Measurements from ENCODE around the gene ELOB.
A peak's percentile ranks its signal among the peaks of the same experiment; 100 is the strongest.

ELOB gene

DNA sequence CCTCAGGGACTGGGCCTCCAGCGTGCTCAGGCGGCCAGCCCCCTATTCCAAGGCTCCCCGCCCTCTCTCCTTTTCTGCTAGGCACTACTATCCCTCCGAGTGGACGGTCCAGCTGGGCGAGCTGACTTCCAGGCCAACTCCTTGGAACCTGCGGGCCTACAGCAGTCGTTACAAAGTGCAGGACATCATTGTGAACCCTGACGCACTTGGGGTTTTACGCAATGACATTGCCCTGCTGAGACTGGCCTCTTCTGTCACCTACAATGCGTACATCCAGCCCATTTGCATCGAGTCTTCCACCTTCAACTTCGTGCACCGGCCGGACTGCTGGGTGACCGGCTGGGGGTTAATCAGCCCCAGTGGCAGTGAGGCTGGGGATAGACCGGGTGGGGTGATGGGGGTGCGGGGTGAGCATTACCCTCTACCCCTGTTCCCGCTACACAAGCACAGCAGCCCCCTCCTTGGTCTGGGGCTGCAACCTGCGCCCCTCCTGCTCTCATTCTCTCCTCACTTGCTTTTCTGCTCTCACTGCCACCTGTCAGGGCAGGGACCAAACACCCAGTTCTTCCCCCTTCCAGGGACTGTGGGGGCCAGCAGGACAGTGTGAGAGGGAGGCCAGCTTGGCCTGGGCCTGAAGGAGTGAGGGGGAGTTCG lies 22.3 kb upstream of the ELOB start:
- H3K9ac ChIP-seq: no peak overlapping the region
- no peaks in the 10 kb centered on the region for H4K20me1 ChIP-seq
- H3K4me1 ChIP-seq: peaks cover 0 to 18% (median 0%) of the 10 kb centered on the region in 10 experiments; a peak in 8 of 20 replicates
- no peak for TF ChIP-seq Cebpa-rat (IDR thresholded peaks at IDR 0.05)
- no peak overlapping the region for H3K27ac ChIP-seq
- H3K4me3 ChIP-seq: no peak overlapping the region
- peaks cover 8 to 18% (median 13%) of the 10 kb centered on the region in 11 experiments for H3K9me3 ChIP-seq (replicated peaks in 1 of 11)
- peak overlapping the region in 1 of 11 experiments; percentile 1; a peak in 1 of 22 replicates for H3K4me2 ChIP-seq
- H3K27me3 ChIP-seq: no peaks in the 10 kb centered on the region
- H3K36me3 ChIP-seq: no peaks in the 10 kb centered on the region; a peak in 1 of 22 replicates

DNA sequence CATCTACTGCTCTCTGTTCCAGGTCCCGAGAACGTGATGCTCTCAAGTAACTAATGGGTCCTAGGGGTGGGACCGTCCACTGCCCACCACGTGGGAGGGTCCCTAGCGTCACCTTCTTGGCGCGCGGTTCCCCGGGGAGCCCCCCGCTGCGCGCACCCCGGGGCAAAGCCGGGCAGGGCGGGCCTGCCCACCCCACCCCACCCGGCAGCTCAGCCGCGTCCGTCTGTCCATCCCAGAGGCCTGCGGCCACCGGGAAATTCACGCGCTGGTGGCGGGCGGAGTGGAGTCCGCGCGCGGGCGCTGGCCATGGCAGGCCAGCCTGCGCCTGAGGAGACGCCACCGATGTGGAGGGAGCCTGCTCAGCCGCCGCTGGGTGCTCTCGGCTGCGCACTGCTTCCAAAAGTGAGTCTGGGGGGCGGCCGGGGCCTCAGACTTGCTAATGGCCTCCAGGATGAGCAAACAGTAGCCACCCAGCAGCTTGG lies 21.7 kb upstream of the ELOB start:
- no peaks in the 10 kb centered on the region for H3K27me3 ChIP-seq
- no peaks in the 10 kb centered on the region for H4K20me1 ChIP-seq
- no peak for TF ChIP-seq Cebpa-rat (IDR thresholded peaks at IDR 0.05)
- no peak overlapping the region for H3K27ac ChIP-seq
- no peak overlapping the region for H3K9ac ChIP-seq
- H3K4me1 ChIP-seq: peaks cover 0 to 23% (median 0%) of the 10 kb centered on the region in 10 experiments; a peak in 9 of 20 replicates
- no peak overlapping the region for H3K4me3 ChIP-seq
- H3K9me3 ChIP-seq (replicated peaks in 1 of 11): peaks cover 2 to 12% (median 8%) of the 10 kb centered on the region in 11 experiments; a peak in 19 of 22 replicates
- H3K4me2 ChIP-seq: no peak overlapping the region
- no peaks in the 10 kb centered on the region for H3K36me3 ChIP-seq

DNA sequence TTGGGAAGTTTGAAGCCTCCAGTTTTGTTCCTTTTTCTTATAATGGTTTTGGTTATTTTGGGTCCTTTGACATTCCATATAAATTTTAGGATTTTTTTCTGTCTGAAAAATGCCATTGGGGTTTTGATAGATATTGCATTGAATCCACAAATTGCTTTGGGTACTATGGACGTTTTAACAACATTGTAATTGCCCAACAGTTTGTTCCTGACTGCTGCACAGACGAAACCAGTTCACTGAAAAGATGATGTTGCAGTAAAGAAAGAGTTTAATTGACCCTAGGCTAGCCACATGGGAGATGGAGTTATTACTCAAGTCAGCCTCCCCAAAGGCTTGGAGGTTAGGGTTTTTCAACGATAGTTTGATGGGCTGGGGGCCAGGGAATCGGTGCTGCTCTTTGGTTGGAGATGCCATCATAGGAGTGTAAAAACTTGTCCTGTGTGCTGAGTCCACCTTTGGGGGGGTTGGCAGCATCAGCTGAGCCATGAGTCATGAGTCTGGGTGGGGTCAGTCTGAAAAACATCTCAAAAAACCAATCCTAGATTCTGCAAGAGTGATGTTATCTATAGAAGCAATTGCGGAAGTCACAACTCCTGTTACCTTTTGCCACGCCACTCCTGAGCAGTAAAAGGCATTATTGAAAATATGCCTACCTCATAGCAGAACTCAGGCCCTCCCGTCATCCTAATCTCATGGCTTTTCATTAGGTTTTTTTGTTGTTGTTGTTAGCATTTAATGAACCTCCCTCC lies 18.5 kb upstream of the ELOB start:
- Histone ChIP-seq H3K36me3 (no peaks in the 10 kb centered on the region), H3K27me3 (no peaks in the 10 kb centered on the region), H3K9me3 (replicated peaks in 1 of 11) (peaks cover 0 to 5% (median 0%) of the 10 kb centered on the region in 11 experiments; a peak in 1 of 22 replicates), H3K4me2 (peak overlapping the region in 3 of 11 experiments; percentile 8 to 40 (median 25); a peak in 5 of 22 replicates), H3K4me1 (peaks cover 0 to 33% (median 0%) of the 10 kb centered on the region in 10 experiments; a peak in 10 of 20 replicates), H3K27ac (peak overlapping the region in 2 of 11 experiments; percentile 27 to 49; a peak in 3 of 22 replicates), H4K20me1 (no peaks in the 10 kb centered on the region), H3K9ac (no peak overlapping the region), H3K4me3 (no peak overlapping the region)
- no peak for TF ChIP-seq Cebpa-rat (IDR thresholded peaks at IDR 0.05)

DNA sequence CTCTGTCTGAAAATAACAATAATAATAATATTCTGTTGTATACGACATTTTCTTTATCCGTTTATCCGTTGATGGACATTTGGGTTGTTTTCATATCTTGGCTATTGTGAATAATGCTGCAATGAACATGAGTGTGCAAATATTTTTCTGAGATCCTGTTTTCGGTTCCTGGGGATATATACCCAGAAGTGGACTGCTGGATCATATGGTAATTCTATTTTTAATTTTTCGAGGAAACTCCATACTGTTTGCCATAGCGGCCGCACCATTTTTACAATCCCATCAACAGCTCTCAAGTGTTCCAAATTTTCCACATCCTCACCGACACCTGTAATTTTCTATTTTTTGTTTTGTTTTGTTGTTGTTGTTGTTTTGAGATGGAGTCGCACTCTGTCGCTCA lies 15.9 kb upstream of the ELOB start:
- H3K27ac ChIP-seq: no peak overlapping the region; a peak in 1 of 22 replicates
- H3K27me3 ChIP-seq: peaks cover 0 to 2% (median 0%) of the 10 kb centered on the region in 11 experiments; a peak in 2 of 22 replicates
- H3K9me3 ChIP-seq (replicated peaks in 1 of 11): peaks cover 0 to 5% (median 0%) of the 10 kb centered on the region in 11 experiments; a peak in 1 of 22 replicates
- no peak overlapping the region for H3K9ac ChIP-seq
- no peak overlapping the region for H3K4me3 ChIP-seq
- TF ChIP-seq Cebpa-rat (IDR thresholded peaks at IDR 0.05): no peak
- H3K4me1 ChIP-seq: peaks cover 0 to 33% (median 1%) of the 10 kb centered on the region in 10 experiments; a peak in 11 of 20 replicates
- H3K36me3 ChIP-seq: no peaks in the 10 kb centered on the region
- no peaks in the 10 kb centered on the region for H4K20me1 ChIP-seq
- H3K4me2 ChIP-seq: no peak overlapping the region

DNA sequence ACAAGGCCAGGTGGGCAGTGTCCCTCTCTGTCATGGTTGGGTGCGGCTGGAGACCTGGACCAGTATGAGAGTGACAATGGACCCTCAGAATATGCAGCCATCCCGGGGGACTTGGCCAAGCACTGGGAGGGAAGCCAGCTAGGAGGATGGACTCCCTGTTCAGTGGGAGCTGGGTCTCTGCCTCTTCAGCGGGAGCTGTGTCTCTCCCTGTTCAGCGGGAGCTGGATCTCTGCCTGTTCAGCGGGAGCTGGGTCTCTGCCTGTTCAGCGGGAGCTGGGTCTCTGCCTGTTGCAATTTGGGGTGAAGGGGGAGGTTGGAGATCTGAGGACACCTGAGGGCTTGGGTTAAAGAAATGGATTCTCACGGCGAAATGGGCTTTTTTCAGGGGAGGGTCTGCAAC lies 14.1 kb upstream of the ELOB start:
- H3K4me2 ChIP-seq: no peak overlapping the region
- peaks cover 0 to 31% (median 3%) of the 10 kb centered on the region in 10 experiments; a peak in 12 of 20 replicates for H3K4me1 ChIP-seq
- no peaks in the 10 kb centered on the region for H3K9me3 ChIP-seq (replicated peaks in 1 of 11)
- peaks cover 3 to 9% (median 5%) of the 10 kb centered on the region in 11 experiments; a peak in 21 of 22 replicates for H3K27me3 ChIP-seq
- no peak overlapping the region for H3K4me3 ChIP-seq
- H3K36me3 ChIP-seq: no peaks in the 10 kb centered on the region
- H3K27ac ChIP-seq: no peak overlapping the region
- no peak overlapping the region for H3K9ac ChIP-seq
- TF ChIP-seq Cebpa-rat (IDR thresholded peaks at IDR 0.05): no peak
- H4K20me1 ChIP-seq: no peaks in the 10 kb centered on the region

DNA sequence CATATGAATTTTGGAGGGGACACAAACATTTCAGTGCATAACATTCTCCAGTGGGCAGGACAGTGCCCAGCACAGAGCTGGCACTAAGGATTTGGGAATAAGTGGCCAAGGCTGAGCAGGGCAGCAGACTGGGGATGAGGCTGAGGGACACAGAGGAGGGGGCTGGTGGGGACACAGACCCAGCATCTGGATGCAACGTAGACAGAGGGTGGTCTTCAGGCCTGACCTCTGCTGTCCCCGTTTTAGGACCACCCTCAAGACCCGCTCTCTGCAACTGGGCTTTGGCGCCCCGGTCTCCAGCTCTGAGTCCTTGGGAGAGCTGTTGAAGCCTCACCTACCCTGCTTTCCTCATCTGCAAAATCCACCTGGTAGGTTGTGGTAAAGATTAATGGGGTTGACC lies 13.6 kb upstream of the ELOB start:
- H3K9ac ChIP-seq: no peak overlapping the region
- H3K27me3 ChIP-seq: peaks cover 9 to 14% (median 10%) of the 10 kb centered on the region in 11 experiments
- 0 out of 22 replicates have a peak, but pooled peaks cover 0 to 2% (median 0%) of the 10 kb centered on the region in 11 experiments for H4K20me1 ChIP-seq
- no peak for TF ChIP-seq Cebpa-rat (IDR thresholded peaks at IDR 0.05)
- peaks cover 0 to 26% (median 3%) of the 10 kb centered on the region in 10 experiments; a peak in 12 of 20 replicates for H3K4me1 ChIP-seq
- H3K4me2 ChIP-seq: no peak overlapping the region
- no peaks in the 10 kb centered on the region for H3K36me3 ChIP-seq
- H3K9me3 ChIP-seq (replicated peaks in 1 of 11): no peaks in the 10 kb centered on the region
- no peak overlapping the region for H3K27ac ChIP-seq
- no peak overlapping the region for H3K4me3 ChIP-seq

DNA sequence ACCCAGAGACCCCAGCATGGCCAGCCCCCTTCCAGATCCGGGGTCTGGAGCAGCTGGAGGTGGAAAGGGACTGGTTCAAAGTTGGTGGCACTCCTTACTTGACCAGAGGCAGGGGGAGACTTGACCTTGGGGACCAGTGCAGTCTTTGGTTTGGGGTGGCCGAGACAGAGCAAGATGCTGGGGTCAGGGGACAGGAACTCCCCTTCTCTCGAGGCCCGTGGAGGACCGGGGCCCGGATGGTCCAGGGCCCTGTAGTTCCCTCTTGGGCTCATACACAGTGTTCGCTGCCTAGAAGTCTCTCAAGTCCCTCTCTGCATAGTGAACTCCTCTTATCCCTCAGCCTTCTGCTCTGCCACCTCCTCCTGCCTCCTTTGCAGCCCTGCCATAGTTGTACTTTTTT lies 10.9 kb upstream of the ELOB start:
- Histone ChIP-seq H3K4me1 (peaks cover 0 to 8% (median 6%) of the 10 kb centered on the region in 10 experiments; a peak in 11 of 20 replicates), H3K9me3 (replicated peaks in 1 of 11) (no peaks in the 10 kb centered on the region), H3K36me3 (no peaks in the 10 kb centered on the region), H3K4me2 (no peak overlapping the region), H4K20me1 (0 out of 22 replicates have a peak, but pooled peaks cover 0 to 2% (median 0%) of the 10 kb centered on the region in 11 experiments), H3K27ac (no peak overlapping the region), H3K9ac (no peak overlapping the region), H3K27me3 (peaks cover 21 to 33% (median 28%) of the 10 kb centered on the region in 11 experiments), H3K4me3 (no peak overlapping the region)
- no peak for TF ChIP-seq Cebpa-rat (IDR thresholded peaks at IDR 0.05)

DNA sequence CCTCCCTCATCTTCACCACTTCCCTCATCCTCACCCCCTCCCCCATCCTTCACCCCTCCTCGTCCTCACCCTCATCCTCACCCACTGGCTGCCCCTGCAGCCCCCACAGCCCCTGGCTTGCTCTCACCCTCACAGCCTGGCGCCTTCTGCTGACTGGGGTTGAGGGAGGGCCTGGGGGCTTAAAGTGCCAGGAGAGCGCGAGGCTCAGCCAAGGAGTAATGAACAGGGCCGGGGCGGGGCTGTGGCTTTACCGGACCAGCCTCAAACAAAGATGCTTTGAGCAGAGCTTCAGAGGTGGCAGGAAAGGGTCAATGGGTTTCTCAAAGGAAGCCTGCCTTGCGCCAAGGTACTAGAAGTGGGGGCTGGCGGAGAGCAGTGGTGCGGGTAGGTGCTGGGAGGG lies 10.3 kb upstream of the ELOB start, which contains the start of gene PRSS33:
PRSS33 (minus strand) TSS at position 155 of the 400 bp plus-strand sequence. CDS start 1,013 bp downstream, outside the sequence.
- peaks cover 21 to 33% (median 28%) of the 10 kb centered on the region in 11 experiments for H3K27me3 ChIP-seq
- H3K4me3 ChIP-seq: no peak within 1 kb of the TSS
- no peaks in the 10 kb centered on the region for H3K9me3 ChIP-seq (replicated peaks in 1 of 11)
- no peak within 1 kb of the TSS for H3K27ac ChIP-seq
- H3K9ac ChIP-seq: no peak within 1 kb of the TSS
- no peak within 1 kb of the TSS for H3K4me2 ChIP-seq
- H3K36me3 ChIP-seq: no peaks in the 10 kb centered on the region
- peaks cover 0 to 8% (median 5%) of the 10 kb centered on the region in 10 experiments; a peak in 9 of 20 replicates for H3K4me1 ChIP-seq
- TF ChIP-seq Cebpa-rat (IDR thresholded peaks at IDR 0.05): no peak
- 0 out of 22 replicates have a peak, but pooled peaks cover 0 to 2% (median 0%) of the 10 kb centered on the region in 11 experiments for H4K20me1 ChIP-seq

DNA sequence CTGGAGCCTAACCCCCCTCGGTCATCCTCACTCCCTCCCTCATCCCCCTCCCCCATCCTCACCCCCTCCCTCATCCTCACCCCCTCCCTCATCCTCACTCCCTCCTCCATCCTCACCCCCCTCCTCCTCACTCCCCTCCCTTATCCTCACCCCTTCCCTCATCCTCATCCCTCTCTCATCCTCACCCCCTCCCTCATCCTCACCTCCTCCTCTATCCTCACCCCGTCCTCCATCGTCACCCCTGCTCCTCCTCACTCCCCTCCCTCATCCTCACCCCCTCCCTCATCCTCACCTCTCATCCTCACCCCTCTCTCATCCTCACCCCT lies 9.7 kb upstream of the ELOB start:
- TF ChIP-seq Cebpa-rat (IDR thresholded peaks at IDR 0.05): no peak
- Histone ChIP-seq H3K4me2 (no peak overlapping the region), H3K27me3 (peaks cover 21 to 33% (median 28%) of the 10 kb centered on the region in 11 experiments), H4K20me1 (0 out of 22 replicates have a peak, but pooled peaks cover 0 to 2% (median 0%) of the 10 kb centered on the region in 11 experiments), H3K36me3 (no peaks in the 10 kb centered on the region), H3K9ac (no peak overlapping the region), H3K4me1 (peaks cover 0 to 8% (median 5%) of the 10 kb centered on the region in 10 experiments; a peak in 9 of 20 replicates), H3K4me3 (no peak overlapping the region), H3K27ac (no peak overlapping the region), H3K9me3 (replicated peaks in 1 of 11) (no peaks in the 10 kb centered on the region)
